Measurements from ENCODE around the gene MPRIP.

Gene MPRIP

GRCh38 chr17:17024778-17025300 is 17.4 kb upstream of the MPRIP start:
- Histone ChIP-seq H3K9ac (ENCODE audit: low read depth, low read length) (no peak overlapping the region), H3K27ac (ENCODE audit: low read depth, low read length) (no peak overlapping the region), H3K4me1 (ENCODE audit: insufficient read depth, low read length) (peaks cover 17% of the 10 kb centered on the region), H3K36me3 (ENCODE audit: insufficient read depth, low read length) (no peaks in the 10 kb centered on the region), H3K27me3 (ENCODE audit: insufficient read depth, low read length) (no peaks in the 10 kb centered on the region), H3K9me3 (ENCODE audit: insufficient read depth, low read depth, low read length) (no peaks in the 10 kb centered on the region), H3K4me3 (ENCODE audit: low read length) (no peak overlapping the region)
- 92% methylated on average over 8 of the region's 8 CpGs for WGBS

GRCh38 chr17:17025621-17026020 is 16.6 kb upstream of the MPRIP start:
- 87% methylated on average over 5 of the region's 5 CpGs for WGBS
- Histone ChIP-seq H3K9ac (ENCODE audit: low read depth, low read length) (no peak overlapping the region), H3K27ac (ENCODE audit: low read depth, low read length) (no peak overlapping the region), H3K27me3 (ENCODE audit: insufficient read depth, low read length) (no peaks in the 10 kb centered on the region), H3K4me3 (ENCODE audit: low read length) (no peak overlapping the region), H3K36me3 (ENCODE audit: insufficient read depth, low read length) (no peaks in the 10 kb centered on the region), H3K4me1 (ENCODE audit: insufficient read depth, low read length) (peaks cover 23% of the 10 kb centered on the region), H3K9me3 (ENCODE audit: insufficient read depth, low read depth, low read length) (no peaks in the 10 kb centered on the region)

DNA sequence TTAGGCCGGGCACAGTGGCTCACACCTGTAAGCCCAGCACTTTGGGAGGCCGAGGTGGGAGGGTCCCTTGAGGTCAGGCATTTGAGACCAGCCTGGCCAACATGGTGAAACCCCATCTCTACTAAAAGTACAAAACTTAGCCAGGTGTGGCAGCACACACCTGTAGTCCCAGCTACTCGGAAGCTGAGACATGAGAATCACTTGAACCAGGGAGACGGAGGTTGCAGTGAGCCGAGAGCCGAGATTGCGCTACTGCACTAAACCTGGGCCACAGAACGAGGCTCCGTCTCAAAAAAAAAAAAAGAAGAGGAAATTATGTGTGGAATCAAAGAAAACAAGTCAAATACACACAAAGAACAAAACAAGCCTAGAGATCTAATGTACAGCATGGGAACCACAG is 16.1 kb upstream of the MPRIP start:
- no peaks in the 10 kb centered on the region for H3K27me3 ChIP-seq (ENCODE audit: insufficient read depth, low read length)
- no peak overlapping the region for H3K4me3 ChIP-seq (ENCODE audit: low read length)
- no peaks in the 10 kb centered on the region for H3K36me3 ChIP-seq (ENCODE audit: insufficient read depth, low read length)
- H3K9me3 ChIP-seq (ENCODE audit: insufficient read depth, low read depth, low read length), result no peaks in the 10 kb centered on the region
- no peak overlapping the region for H3K27ac ChIP-seq (ENCODE audit: low read depth, low read length)
- WGBS, result 90% methylated on average over 9 of the region's 9 CpGs
- no peak overlapping the region for H3K9ac ChIP-seq (ENCODE audit: low read depth, low read length)
- H3K4me1 ChIP-seq (ENCODE audit: insufficient read depth, low read length), result peaks cover 19% of the 10 kb centered on the region

DNA sequence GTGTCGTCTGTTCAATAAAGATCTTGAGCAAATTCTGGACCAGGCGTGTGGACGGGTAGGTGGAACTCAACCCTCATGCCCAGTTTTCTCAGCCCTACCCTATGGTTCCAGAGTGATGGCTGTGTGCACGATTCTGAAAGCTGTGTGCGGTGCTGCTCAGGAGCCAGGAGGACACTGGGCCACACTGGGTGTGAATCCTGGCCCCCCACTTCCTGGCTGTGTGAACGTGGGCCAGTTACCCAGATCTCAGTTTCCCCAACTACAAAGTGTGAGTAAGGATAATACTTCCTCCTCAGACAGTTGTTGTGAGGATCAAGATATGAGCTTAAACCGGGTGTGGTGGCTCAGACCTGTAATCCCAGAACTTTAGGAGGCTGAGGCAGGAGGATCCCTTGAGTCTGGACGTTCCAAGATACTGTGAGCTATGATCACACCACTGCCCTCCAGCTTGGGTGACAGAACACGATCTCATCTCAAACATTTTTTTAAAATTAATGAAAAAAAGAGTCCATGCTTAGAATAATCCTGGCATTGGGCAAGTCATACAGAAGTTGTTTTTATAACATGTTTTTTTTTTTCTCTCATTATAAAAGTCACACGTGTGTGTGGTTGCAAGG is 14.7 kb upstream of the MPRIP start:
- H3K27me3 ChIP-seq (ENCODE audit: insufficient read depth, low read length), result no peaks in the 10 kb centered on the region
- WGBS, result 89% methylated on average over 10 of the region's 10 CpGs
- peaks cover 19% of the 10 kb centered on the region for H3K4me1 ChIP-seq (ENCODE audit: insufficient read depth, low read length)
- H3K36me3 ChIP-seq (ENCODE audit: insufficient read depth, low read length), result no peaks in the 10 kb centered on the region
- H3K9ac ChIP-seq (ENCODE audit: low read depth, low read length), result no peak overlapping the region
- no peaks in the 10 kb centered on the region for H3K9me3 ChIP-seq (ENCODE audit: insufficient read depth, low read depth, low read length)
- no peak overlapping the region for H3K4me3 ChIP-seq (ENCODE audit: low read length)
- no peak overlapping the region for H3K27ac ChIP-seq (ENCODE audit: low read depth, low read length)

DNA sequence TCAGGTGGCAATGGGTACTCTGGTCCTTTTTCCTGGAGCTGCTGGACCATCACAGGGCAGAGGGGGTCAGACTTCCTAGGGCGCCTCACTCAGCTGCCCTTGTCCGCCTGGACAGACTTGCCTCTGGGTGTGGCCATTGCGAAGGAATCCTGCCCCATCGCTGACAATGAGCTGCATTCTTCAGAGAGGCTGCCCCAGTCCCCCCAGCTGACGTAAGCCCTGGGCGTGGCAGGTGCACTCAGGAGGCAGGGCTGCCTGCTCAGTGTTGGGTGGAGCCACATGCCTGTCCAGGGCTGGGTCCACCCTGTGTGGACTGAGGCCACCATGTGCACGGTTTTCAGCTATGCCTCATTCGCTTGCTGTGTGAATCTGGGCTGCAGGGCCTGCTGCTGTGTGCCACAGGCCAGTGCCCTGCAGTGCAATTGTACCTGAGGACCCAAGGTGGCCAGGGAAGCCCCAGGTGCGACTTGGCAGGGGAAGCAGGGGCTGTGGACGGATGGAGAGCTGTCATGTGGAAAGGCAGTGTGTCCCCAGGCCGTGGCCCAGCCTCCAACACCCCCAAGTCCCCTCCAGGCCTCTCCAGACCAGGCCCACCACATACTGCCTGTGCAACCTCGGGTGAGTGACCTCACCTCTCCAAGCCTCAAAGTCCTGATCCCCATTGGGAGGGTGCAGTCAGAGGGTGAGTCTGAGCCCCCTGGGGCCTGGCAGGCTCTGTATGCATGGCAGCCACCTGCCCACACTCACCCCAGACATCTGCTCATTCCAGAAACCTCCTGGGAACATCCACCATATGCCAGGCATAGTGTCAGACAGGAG is 14.0 kb upstream of the MPRIP start:
- H3K36me3 ChIP-seq (ENCODE audit: insufficient read depth, low read length), result no peaks in the 10 kb centered on the region

DNA sequence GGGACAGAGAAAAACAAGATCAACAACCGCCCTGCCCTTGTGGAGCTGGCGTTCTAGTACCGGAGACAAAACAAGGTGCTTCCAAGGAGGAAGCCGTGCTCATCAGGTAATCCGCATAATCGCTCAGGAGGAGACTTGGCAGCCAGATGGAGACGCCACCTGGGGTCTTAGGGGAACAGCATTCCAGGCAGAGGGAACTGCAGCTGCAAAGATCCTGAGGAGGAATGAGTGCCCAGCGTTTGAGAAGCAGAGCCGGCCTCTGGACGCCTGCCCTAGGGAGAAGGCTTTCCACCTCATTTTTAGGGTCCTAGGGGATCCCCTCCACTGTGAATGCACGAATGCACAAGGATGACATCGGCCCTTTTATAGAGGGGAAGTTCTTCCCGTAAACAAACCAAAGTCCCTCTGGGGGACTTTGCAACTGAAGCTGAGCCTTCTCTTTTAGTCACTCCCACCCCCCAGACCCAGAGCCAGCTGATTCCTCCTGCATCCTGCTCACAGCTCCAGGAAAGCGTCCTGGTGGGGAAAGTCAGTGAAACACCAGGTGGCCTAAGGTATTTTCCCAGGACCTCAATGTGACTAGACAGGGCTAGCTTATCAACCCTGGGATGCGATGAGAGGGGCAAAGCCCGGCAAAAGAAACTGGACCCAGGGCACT is 13.2 kb upstream of the MPRIP start:
- Histone ChIP-seq H3K9ac (ENCODE audit: low read depth, low read length) (no peak overlapping the region), H3K4me3 (ENCODE audit: low read length) (no peak overlapping the region), H3K9me3 (ENCODE audit: insufficient read depth, low read depth, low read length) (no peaks in the 10 kb centered on the region), H3K27me3 (ENCODE audit: insufficient read depth, low read length) (no peaks in the 10 kb centered on the region), H3K27ac (ENCODE audit: low read depth, low read length) (no peak overlapping the region), H3K4me1 (ENCODE audit: insufficient read depth, low read length) (peaks cover 19% of the 10 kb centered on the region), H3K36me3 (ENCODE audit: insufficient read depth, low read length) (no peaks in the 10 kb centered on the region)
- WGBS, result 51% methylated on average over 16 of the region's 16 CpGs

More for the DNA sequence above, 14.0 kb upstream of the MPRIP start:
- Histone ChIP-seq H3K4me1 (ENCODE audit: insufficient read depth, low read length) (peaks cover 19% of the 10 kb centered on the region), H3K4me3 (ENCODE audit: low read length) (no peak overlapping the region), H3K9ac (ENCODE audit: low read depth, low read length) (no peak overlapping the region), H3K27me3 (ENCODE audit: insufficient read depth, low read length) (no peaks in the 10 kb centered on the region), H3K9me3 (ENCODE audit: insufficient read depth, low read depth, low read length) (no peaks in the 10 kb centered on the region), H3K27ac (ENCODE audit: low read depth, low read length) (no peak overlapping the region)
- 60% methylated on average over 12 of the region's 12 CpGs for WGBS

DNA sequence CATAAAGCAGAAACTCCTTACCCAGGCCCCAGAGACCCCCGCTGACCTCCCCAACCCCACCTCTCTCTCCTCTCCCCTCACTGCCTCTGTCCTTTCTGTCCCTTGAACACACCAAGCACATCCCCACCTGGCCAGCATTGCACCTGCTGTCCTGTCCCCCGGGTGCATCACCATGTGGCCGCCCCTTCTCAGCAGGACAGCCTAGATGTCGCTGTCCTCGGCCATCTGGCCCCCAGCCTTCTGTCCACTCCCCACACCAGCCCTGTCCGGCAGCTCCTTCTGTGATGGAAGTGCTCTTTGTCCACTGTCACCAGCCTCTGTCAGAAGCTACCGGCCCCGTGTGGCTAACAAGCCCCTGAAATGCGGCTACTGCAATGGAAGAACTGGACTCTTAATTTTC is 12.3 kb upstream of the MPRIP start:
- no peaks in the 10 kb centered on the region for H3K27me3 ChIP-seq (ENCODE audit: insufficient read depth, low read length)
- no peak overlapping the region for H3K9ac ChIP-seq (ENCODE audit: low read depth, low read length)
- no peak overlapping the region for H3K27ac ChIP-seq (ENCODE audit: low read depth, low read length)
- H3K36me3 ChIP-seq (ENCODE audit: insufficient read depth, low read length), result no peaks in the 10 kb centered on the region
- no peak overlapping the region for H3K4me3 ChIP-seq (ENCODE audit: low read length)
- no peaks in the 10 kb centered on the region for H3K9me3 ChIP-seq (ENCODE audit: insufficient read depth, low read depth, low read length)
- peaks cover 19% of the 10 kb centered on the region for H3K4me1 ChIP-seq (ENCODE audit: insufficient read depth, low read length)
- WGBS, result 73% methylated on average over 9 of the region's 9 CpGs

GRCh38 chr17:17030515-17031211 is 11.6 kb upstream of the MPRIP start:
- no peaks in the 10 kb centered on the region for H3K36me3 ChIP-seq (ENCODE audit: insufficient read depth, low read length)
- peaks cover 19% of the 10 kb centered on the region for H3K4me1 ChIP-seq (ENCODE audit: insufficient read depth, low read length)
- no peaks in the 10 kb centered on the region for H3K27me3 ChIP-seq (ENCODE audit: insufficient read depth, low read length)
- H3K9ac ChIP-seq (ENCODE audit: low read depth, low read length), result no peak overlapping the region
- no peaks in the 10 kb centered on the region for H3K9me3 ChIP-seq (ENCODE audit: insufficient read depth, low read depth, low read length)
- H3K27ac ChIP-seq (ENCODE audit: low read depth, low read length), result no peak overlapping the region
- 83% methylated on average over 12 of the region's 12 CpGs for WGBS
- no peak overlapping the region for H3K4me3 ChIP-seq (ENCODE audit: low read length)

DNA sequence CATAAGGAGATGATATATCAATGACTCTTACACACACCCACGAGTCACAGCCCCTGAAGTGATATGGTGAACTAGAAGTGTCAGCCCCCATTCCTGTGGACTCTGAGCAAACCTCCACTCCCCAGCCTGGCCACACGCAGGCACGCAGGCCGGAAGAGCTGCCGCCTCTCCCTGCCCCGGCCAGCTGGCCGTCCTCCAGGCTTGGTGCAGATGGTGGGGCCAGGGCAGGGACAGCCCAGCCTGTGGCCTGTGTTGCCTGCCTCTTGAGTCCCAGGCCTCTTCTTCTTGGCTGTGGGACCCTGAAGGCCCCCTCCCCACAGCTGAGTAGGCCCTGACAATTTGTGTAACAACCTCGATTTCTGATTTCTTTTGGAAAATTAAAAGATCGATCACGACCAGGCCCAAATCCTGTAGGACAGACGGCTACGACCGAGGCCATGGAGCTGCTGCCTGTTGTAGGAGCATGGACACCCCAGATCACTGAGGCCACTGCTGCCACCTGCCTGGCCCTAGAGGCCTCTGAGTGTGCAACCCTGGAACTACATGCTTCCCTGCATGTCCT is 10.0 kb upstream of the MPRIP start:
- Histone ChIP-seq H3K4me3 (ENCODE audit: low read length) (no peak overlapping the region), H3K4me1 (ENCODE audit: insufficient read depth, low read length) (peaks cover 19% of the 10 kb centered on the region), H3K27me3 (ENCODE audit: insufficient read depth, low read length) (no peaks in the 10 kb centered on the region), H3K36me3 (ENCODE audit: insufficient read depth, low read length) (no peaks in the 10 kb centered on the region), H3K9me3 (ENCODE audit: insufficient read depth, low read depth, low read length) (no peaks in the 10 kb centered on the region), H3K27ac (ENCODE audit: low read depth, low read length) (no peak overlapping the region), H3K9ac (ENCODE audit: low read depth, low read length) (no peak overlapping the region)
- 87% methylated on average over 12 of the region's 13 CpGs for WGBS

DNA sequence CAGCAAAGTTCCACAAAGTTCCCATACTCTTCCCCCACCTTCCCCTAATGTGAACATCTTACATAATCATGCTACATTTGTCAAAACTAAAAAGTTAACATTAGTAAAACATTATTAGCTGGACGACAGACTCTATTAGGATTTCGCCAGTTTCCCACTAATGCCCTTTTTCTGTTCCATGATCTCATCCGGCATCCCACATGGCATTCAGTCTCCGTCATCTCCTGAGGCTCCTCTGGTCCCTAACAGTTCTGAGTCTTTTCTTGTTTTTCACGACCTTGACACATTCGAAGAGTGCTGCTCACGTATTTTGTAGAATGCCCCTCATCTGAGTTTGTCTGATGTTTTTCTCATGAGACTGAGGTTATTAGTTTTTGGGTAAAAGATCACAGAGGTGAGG is 8.8 kb upstream of the MPRIP start:
- H3K36me3 ChIP-seq (ENCODE audit: insufficient read depth, low read length), result no peaks in the 10 kb centered on the region
- no peak overlapping the region for H3K9ac ChIP-seq (ENCODE audit: low read depth, low read length)
- H3K27ac ChIP-seq (ENCODE audit: low read depth, low read length), result no peak overlapping the region
- peaks cover 14% of the 10 kb centered on the region for H3K4me1 ChIP-seq (ENCODE audit: insufficient read depth, low read length)
- 89% methylated on average over 7 of the region's 7 CpGs for WGBS
- H3K27me3 ChIP-seq (ENCODE audit: insufficient read depth, low read length), result no peaks in the 10 kb centered on the region
- H3K4me3 ChIP-seq (ENCODE audit: low read length), result no peak overlapping the region
- no peaks in the 10 kb centered on the region for H3K9me3 ChIP-seq (ENCODE audit: insufficient read depth, low read depth, low read length)

Measured in HUES64 (cell line).